ENCODE results near the gene NCL. TPM values are rescaled to one million over a fixed set of nuclear protein-coding genes. Genes with fewer than 3 reads are reported as not detected.

The NCL gene
- total RNA-seq, 1 donor from 2014 or later, result 588 TPM

DNA sequence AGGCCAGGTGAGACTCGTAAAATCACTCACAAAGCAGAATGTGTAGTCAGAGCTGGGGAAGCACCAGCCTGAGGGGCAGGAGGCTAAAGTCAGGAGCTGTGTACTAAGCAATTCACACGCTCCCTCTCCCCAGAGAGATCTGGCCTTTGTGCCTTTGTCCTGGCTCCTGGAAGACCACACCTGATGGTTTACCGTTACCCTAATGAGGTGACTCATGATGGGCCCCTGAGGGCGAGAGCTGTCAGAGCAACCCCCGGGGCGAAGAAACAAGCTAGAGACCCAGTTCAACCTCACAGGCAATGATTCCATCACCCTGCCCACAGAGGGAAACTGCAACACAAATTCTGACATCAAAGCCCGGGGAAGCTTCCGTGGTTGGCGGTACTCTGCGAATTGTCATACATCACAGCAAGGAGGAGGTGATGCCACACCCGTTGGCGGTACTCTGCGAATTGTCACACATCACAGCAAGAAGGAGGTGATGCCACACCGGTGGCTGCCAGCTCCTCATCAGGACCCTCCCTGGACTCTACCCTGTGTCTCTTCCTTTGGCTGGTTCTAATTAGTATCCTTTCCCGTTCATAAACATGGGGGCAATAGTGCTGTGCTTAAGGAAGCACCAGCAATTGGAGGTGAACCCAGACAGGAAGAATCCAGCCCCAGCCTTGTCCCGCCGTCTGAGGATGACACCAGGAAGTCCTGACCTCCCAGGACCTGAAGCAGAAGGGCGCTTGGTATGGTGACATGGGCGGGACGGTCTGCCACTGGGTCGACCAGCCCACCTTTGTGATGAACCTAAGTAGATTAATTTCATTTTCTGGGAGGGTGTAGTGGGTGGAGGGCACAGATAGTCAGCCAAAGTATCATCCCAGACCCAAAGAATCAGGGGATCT, 38.2 kb downstream of the NCL start:
- DNase-seq (ENCODE audit: low spot score, unreplicated experiment), result no peak
- Mint-ChIP-seq H3K27me3 (peaks cover 2% of the 10 kb centered on the region), H3K4me3 (ENCODE audit: low read depth) (no peak overlapping the region), H3K4me1 (ENCODE audit: low read depth) (peaks cover 4% of the 10 kb centered on the region), H3K27ac (peak overlapping the region; percentile 37), H3K9me3 (ENCODE audit: low read depth) (peaks cover 8% of the 10 kb centered on the region), H3K36me3 (ENCODE audit: insufficient read depth) (no peaks in the 10 kb centered on the region)
- TF ChIP-seq, protein P1, sequence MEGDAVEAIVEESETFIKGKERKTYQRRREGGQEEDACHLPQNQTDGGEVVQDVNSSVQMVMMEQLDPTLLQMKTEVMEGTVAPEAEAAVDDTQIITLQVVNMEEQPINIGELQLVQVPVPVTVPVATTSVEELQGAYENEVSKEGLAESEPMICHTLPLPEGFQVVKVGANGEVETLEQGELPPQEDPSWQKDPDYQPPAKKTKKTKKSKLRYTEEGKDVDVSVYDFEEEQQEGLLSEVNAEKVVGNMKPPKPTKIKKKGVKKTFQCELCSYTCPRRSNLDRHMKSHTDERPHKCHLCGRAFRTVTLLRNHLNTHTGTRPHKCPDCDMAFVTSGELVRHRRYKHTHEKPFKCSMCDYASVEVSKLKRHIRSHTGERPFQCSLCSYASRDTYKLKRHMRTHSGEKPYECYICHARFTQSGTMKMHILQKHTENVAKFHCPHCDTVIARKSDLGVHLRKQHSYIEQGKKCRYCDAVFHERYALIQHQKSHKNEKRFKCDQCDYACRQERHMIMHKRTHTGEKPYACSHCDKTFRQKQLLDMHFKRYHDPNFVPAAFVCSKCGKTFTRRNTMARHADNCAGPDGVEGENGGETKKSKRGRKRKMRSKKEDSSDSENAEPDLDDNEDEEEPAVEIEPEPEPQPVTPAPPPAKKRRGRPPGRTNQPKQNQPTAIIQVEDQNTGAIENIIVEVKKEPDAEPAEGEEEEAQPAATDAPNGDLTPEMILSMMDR (IDR thresholded peaks at IDR 0.05; ENCODE audit: unreplicated experiment), result no peak

DNA sequence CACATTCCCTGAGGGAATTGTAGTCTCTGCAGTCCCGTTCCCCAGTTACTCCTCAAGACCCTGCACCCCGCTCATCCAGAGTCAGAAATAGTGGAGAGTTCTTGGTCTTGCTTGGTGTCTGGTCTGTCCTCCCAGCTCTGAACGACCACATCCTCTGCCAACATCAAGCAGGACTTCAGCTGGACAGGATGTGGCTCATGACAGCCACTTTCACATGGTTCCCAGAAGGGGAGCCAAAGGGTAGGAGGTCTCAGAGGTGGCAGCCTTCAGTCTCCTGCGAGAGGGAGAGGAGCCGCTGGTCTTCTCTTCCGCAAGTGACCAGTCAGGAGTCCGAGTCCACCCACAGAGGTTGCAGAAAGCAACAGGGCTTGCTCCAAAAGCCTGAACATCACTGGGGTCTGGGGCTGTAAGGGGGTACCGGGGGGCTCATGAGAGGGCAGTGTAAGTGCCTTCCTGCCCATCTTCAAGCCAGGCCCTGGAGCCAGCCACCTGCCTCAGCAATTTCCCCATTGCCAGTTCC, 38.9 kb downstream of the NCL start:
- Mint-ChIP-seq H3K36me3 (ENCODE audit: insufficient read depth) (no peaks in the 10 kb centered on the region), H3K27me3 (peaks cover 2% of the 10 kb centered on the region), H3K4me1 (ENCODE audit: low read depth) (peaks cover 3% of the 10 kb centered on the region), H3K27ac (no peak overlapping the region), H3K9me3 (ENCODE audit: low read depth) (peaks cover under 1% of the 10 kb centered on the region), H3K4me3 (ENCODE audit: low read depth) (no peak overlapping the region)
- no peak for DNase-seq (ENCODE audit: low spot score, unreplicated experiment)
- TF ChIP-seq, protein P1 (IDR thresholded peaks at IDR 0.05; ENCODE audit: unreplicated experiment), result no peak

DNA sequence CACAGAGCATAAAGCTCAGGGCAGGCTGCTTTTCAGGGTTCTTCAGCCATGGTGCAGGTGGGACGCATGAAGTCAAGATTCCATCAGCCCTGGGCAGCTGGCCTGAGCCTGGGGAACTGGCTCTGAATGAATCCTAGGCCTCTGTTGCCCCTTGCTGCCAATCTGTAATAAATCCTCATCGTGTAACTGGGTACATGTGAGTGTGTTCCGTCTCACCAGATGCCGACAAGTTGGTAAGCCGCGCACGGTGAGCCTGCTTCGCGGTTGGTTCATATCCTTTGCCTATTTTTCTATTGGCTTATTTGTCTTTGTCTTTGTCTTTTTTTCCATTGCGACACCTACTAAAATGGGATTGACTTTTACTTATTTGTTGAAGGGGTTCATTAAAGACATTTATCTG, 41.1 kb downstream of the NCL start:
- no peak for DNase-seq (ENCODE audit: low spot score, unreplicated experiment)
- Mint-ChIP-seq H3K9me3 (ENCODE audit: low read depth) (no peaks in the 10 kb centered on the region), H3K27me3 (peaks cover 5% of the 10 kb centered on the region), H3K4me3 (ENCODE audit: low read depth) (no peak overlapping the region), H3K4me1 (ENCODE audit: low read depth) (no peaks in the 10 kb centered on the region), H3K27ac (no peak overlapping the region), H3K36me3 (ENCODE audit: insufficient read depth) (no peaks in the 10 kb centered on the region)
- TF ChIP-seq, protein P1 (IDR thresholded peaks at IDR 0.05; ENCODE audit: unreplicated experiment), result no peak

DNA sequence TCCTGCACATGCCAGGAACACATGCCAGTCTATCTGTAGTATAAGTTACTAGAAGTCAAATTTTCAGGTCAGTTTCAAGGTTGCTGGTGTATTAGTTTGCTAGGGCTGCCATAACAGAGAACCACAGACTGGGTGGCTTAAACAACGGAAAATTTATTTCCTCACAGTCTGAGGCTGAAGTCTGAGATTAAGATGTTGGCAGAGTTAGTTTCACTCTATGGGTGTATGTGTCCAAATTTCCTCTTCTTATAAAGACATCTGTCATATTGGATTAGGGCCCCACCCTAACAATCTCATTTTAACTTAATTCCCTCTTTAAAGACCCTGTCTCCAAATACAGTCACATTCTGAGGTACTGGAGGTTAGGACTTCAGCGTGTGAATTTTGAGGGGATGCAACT, 42.2 kb downstream of the NCL start:
- Mint-ChIP-seq H3K9me3 (ENCODE audit: low read depth) (no peaks in the 10 kb centered on the region), H3K36me3 (ENCODE audit: insufficient read depth) (no peaks in the 10 kb centered on the region), H3K27ac (no peak overlapping the region), H3K4me1 (ENCODE audit: low read depth) (no peaks in the 10 kb centered on the region), H3K4me3 (ENCODE audit: low read depth) (no peak overlapping the region), H3K27me3 (peaks cover 5% of the 10 kb centered on the region)
- TF ChIP-seq, protein P1 (IDR thresholded peaks at IDR 0.05; ENCODE audit: unreplicated experiment), result no peak
- DNase-seq (ENCODE audit: low spot score, unreplicated experiment), result no peak

DNA sequence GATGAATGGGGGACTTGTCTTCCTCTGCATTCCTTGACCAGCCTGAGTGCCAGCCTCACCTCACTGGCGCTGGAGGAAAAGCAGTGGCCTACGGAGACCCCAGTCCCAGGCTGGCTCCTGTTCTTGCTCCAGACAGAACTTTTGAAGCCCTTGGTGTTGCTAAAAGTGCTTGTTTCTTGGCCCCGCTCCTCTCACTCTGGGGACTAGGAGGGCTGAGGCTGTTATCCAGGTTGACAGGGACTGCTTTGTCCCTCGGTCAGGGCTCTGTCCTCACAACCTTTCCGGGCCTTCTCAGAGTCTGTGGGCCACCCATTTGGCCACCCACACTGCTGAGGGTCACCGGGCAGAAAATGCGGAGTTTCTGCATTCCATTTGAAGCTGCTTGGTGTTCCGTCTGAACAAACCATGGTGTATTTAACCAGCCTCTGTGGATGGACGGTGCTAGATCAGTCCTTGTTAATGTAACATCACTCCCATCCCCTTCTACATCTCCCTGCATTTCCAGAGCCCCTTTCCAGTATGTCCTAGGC, 43.2 kb downstream of the NCL start:
- TF ChIP-seq, protein P1 (IDR thresholded peaks at IDR 0.05; ENCODE audit: unreplicated experiment), result no peak
- Mint-ChIP-seq H3K36me3 (ENCODE audit: insufficient read depth) (no peaks in the 10 kb centered on the region), H3K27ac (no peak overlapping the region), H3K9me3 (ENCODE audit: low read depth) (no peaks in the 10 kb centered on the region), H3K27me3 (peaks cover 5% of the 10 kb centered on the region), H3K4me3 (ENCODE audit: low read depth) (no peak overlapping the region), H3K4me1 (ENCODE audit: low read depth) (no peaks in the 10 kb centered on the region)
- no peak for DNase-seq (ENCODE audit: low spot score, unreplicated experiment)

Measured in progenitor cell of endocrine pancreas (in vitro differentiated cells).